Peyer's patch (tissue), 4 donors: Measurements from ENCODE around the gene DNM3. TPM values are rescaled to one million over a fixed set of nuclear protein-coding genes. Genes with fewer than 3 reads are reported as not detected.
"Not testable (repeated sequence)": the region's sequence is repeated elsewhere in the genome, so short reads cannot be mapped to it uniquely, and the experiment has no call there.

Experiments
- DNase-seq, 3 donors: peaks; one replicate each; pipeline ENCODE4 v3.0.0-alpha.2; 2017 to 2019
- H3K27ac ChIP-seq, 4 donors: fragments of 200-600 bp; sonication (generic); one replicate each; pipeline ENCODE4 v1.5.1; 2016 to 2019
- H3K27me3 ChIP-seq, 2 donors: fragments of 200-600 bp; sonication (generic); one replicate each; pipeline ENCODE4 v1.5.1; 2019
- H3K36me3 ChIP-seq, 3 donors: fragments of 200-600 bp; sonication (generic); one replicate each; pipeline ENCODE4 v1.5.1; 2016 to 2019
- H3K4me1 ChIP-seq, 4 donors: fragments of 200-600 bp; sonication (generic); one replicate each; pipeline ENCODE4 v1.5.1; 2016 to 2019
- H3K4me3 ChIP-seq, 4 donors: fragments of 200-600 bp; sonication (generic); 1 replicate in 3 of 4; 2 replicates in 1 of 4; pipeline ENCODE4 v1.5.1; 2016 to 2019; ENCODE audit warnings: mild to moderate bottlenecking in 1 of 4
- H3K9me3 ChIP-seq, 4 donors: fragments of 200-600 bp; sonication (generic); one replicate each; pipeline ENCODE4 v1.5.1; 2016 to 2019; ENCODE audit warnings: mild to moderate bottlenecking in 1 of 4
- POLR2A ChIP-seq, 2 donors: fragments of 450-650 bp; IDR thresholded peaks; one replicate each; pipeline ENCODE4 v1.5.1; 2017; ENCODE audit warnings: antibody characterized with exemption in 2 of 2, mild to moderate bottlenecking in 2 of 2, moderate library complexity in 2 of 2
- total RNA-seq, 4 donors: library from RNA; depleted of rRNA; stranded (reverse); fragments of >200 nt; gene quantifications; one replicate each; pipeline ENCODE4 v1.1.0, GENCODE V29; 2016
- TF ChIP-seq, protein P1 (sequence below), 6 experiments: fragments of 450-650 bp in 4 of 6; fragments of 200-600 bp in 2 of 6; sonication (generic) in 1 of 6; IDR thresholded peaks; one replicate each; pipeline ENCODE4 v1.5.1; 2017 to 2019; ENCODE audit warnings: antibody characterized with exemption in 6 of 6, mild to moderate bottlenecking in 3 of 6, moderate library complexity in 1 of 6

DNM3 gene
- total RNA-seq, 4 donors from 2014 or later = 1.4 to 11.6 (median 2.0) TPM

DNA sequence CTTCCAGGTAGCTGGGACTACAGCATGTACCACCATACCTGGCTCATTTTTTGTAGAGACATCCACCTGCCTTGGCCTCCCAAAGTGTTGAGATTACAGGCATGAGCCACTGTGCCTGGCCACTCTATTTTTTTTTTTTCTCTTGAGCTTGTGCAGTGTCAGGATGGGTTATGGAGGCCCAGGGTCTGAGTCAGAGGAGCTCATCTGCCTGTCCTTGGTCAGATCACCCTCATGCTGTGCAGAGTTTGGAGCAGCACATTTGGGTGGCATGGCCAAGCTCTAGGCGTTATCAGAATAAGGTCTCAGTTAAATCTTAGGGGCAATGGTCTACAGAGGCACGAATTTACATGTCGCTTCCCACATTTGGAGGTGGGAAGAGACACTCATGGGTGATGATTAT lies 43.0 kb upstream of the DNM3 start:
- Histone ChIP-seq H3K27me3 (no peaks in the 10 kb centered on the region), H3K9me3 (no peaks in the 10 kb centered on the region), H3K27ac (no peak overlapping the region), H3K4me3 (no peak overlapping the region), H3K36me3 (peaks cover 0 to 42% (median 3%) of the 10 kb centered on the region in 3 donors), H3K4me1 (peaks cover 0 to 6% (median 0%) of the 10 kb centered on the region in 4 donors)
- TF ChIP-seq POLR2A (IDR thresholded peaks at IDR 0.05) = no peak
- TF ChIP-seq, protein P1, sequence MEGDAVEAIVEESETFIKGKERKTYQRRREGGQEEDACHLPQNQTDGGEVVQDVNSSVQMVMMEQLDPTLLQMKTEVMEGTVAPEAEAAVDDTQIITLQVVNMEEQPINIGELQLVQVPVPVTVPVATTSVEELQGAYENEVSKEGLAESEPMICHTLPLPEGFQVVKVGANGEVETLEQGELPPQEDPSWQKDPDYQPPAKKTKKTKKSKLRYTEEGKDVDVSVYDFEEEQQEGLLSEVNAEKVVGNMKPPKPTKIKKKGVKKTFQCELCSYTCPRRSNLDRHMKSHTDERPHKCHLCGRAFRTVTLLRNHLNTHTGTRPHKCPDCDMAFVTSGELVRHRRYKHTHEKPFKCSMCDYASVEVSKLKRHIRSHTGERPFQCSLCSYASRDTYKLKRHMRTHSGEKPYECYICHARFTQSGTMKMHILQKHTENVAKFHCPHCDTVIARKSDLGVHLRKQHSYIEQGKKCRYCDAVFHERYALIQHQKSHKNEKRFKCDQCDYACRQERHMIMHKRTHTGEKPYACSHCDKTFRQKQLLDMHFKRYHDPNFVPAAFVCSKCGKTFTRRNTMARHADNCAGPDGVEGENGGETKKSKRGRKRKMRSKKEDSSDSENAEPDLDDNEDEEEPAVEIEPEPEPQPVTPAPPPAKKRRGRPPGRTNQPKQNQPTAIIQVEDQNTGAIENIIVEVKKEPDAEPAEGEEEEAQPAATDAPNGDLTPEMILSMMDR (IDR thresholded peaks at IDR 0.05) = no peak
- DNase-seq = no peak

DNA sequence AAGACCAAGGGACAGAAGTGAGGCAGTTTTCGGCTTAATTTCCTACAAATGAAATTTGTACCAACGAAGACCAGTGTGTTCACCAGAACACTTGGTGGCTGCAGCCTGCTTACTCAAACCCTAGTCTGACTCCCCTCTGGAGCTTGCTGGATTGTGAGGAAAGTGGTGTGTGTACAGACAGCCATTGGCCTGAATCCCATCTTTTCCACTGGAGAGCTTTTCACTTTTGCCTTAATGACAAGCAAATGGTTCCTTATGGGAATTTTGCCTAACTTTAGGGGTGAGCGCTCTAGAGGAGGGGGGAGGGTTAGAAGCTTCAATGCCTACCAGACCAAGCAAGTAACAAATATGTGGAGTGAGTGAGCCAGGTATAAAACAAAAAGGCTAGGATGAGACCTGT lies 42.5 kb upstream of the DNM3 start:
- H3K27me3 ChIP-seq = no peaks in the 10 kb centered on the region
- peaks cover 0 to 38% (median 0%) of the 10 kb centered on the region in 3 donors for H3K36me3 ChIP-seq
- H3K4me1 ChIP-seq = peaks cover 0 to 6% (median 0%) of the 10 kb centered on the region in 4 donors
- no peak overlapping the region for H3K27ac ChIP-seq
- TF ChIP-seq, protein P1 (IDR thresholded peaks at IDR 0.05) = no peak
- no peak for TF ChIP-seq POLR2A (IDR thresholded peaks at IDR 0.05)
- H3K4me3 ChIP-seq = no peak overlapping the region
- no peak for DNase-seq
- H3K9me3 ChIP-seq = no peaks in the 10 kb centered on the region

DNA sequence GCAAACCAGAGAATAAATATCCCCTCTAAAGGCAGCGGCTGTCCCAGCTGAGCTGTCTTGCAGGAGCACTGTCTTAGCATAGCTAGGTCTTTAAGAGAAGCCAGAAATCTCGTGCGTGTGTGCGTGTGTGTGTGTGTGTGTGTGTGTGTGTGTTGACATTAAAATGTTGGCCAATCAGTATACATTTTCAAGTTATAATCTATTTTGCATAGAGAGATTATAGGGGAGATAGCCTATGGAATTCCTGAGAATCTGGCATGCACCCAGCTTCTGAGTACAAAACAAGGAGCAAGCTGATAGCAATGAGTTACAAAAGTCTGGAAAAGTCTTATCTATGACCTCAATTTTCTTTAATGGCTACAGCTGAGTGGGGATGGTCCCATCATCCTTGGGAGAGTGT lies 42.1 kb upstream of the DNM3 start:
- Histone ChIP-seq H3K9me3 (no peaks in the 10 kb centered on the region), H3K27me3 (no peaks in the 10 kb centered on the region), H3K36me3 (peaks cover 0 to 34% (median 0%) of the 10 kb centered on the region in 3 donors), H3K4me3 (no peak overlapping the region), H3K4me1 (peaks cover 0 to 6% (median 0%) of the 10 kb centered on the region in 4 donors), H3K27ac (no peak overlapping the region)
- no peak for DNase-seq
- no peak for TF ChIP-seq POLR2A (IDR thresholded peaks at IDR 0.05)
- TF ChIP-seq, protein P1 (IDR thresholded peaks at IDR 0.05) = no peak

DNA sequence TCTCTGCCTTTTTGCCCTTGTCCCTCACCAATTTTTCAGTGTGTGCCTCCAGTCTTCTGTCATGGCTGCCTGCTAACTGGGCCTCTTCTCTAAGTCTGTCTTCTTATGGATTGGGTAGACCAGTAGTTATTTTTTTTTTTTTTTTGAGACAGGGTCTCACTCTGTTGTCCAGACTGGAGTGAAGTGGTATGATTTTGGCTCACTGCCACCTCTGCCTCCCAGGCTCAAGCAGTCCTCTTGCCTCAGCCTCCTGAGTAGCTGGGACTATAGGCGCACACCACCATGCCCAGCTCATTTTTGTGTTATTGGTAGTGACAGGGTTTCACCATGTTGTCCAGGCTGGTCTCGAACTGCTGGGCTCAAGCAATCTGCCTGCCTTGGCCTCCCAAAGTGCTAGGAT lies 41.6 kb upstream of the DNM3 start:
- not testable (repeated sequence) for H3K4me3 ChIP-seq, DNase-seq, H3K4me1 ChIP-seq, H3K27me3 ChIP-seq, H3K9me3 ChIP-seq
- H3K27ac ChIP-seq = peak overlapping the region in 1 of 4 donors; percentile 22
- H3K36me3 ChIP-seq = peaks cover 0 to 28% (median 0%) of the 10 kb centered on the region in 3 donors

DNA sequence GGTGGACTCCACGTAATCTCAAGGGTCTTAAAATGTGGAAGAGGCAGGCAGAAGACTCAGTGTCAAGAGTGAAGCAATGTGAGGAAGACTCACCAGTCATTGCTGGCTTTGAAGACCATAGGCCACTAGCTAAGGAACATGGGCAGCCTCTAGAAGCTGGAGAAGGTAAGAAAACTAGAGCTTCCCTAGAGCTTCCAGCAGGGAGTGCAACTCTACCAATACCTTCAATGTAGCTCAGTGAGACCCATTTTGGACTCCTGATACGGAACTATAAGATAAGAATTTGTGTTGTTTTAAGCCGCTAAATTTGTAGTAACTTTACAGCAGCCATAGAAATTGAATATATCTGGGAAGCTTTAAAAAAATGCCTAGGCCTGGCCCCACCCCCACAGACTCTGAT lies 41.0 kb upstream of the DNM3 start:
- Histone ChIP-seq H3K36me3 (peaks cover 0 to 22% (median 0%) of the 10 kb centered on the region in 3 donors), H3K27me3 (no peaks in the 10 kb centered on the region), H3K9me3 (no peaks in the 10 kb centered on the region), H3K4me3 (no peak overlapping the region), H3K27ac (peak overlapping the region in 1 of 4 donors; percentile 22), H3K4me1 (peaks cover 0 to 6% (median 0%) of the 10 kb centered on the region in 4 donors)
- TF ChIP-seq, protein P1 (IDR thresholded peaks at IDR 0.05) = no peak
- TF ChIP-seq POLR2A (IDR thresholded peaks at IDR 0.05) = no peak
- DNase-seq = no peak

DNA sequence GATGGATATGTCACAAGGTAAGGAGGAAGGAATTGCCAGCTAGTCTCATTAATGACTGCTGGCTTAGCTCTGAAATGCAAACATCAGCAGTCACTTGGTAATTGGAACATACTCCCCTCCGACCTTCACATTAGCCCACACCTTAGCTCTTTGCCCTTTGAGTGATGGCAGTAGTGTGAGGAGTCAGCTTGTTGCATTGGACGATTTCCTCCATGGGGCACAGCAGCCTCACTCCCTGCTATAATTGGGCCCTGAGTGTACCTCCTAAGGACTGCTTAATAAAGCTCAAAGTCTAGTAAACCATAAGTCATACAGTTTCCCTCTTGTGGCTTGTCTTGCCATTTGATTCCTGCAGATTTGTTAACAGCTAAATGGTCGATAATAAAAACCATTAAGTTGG lies 40.4 kb upstream of the DNM3 start:
- Histone ChIP-seq H3K9me3 (no peaks in the 10 kb centered on the region), H3K27me3 (no peaks in the 10 kb centered on the region), H3K27ac (peak overlapping the region in 1 of 4 donors; percentile 22), H3K4me3 (no peak overlapping the region), H3K36me3 (peaks cover 0 to 17% (median 0%) of the 10 kb centered on the region in 3 donors), H3K4me1 (peaks cover 0 to 6% (median 0%) of the 10 kb centered on the region in 4 donors)
- peak in 1 of 3 donors; percentile 58 for DNase-seq
- TF ChIP-seq POLR2A (IDR thresholded peaks at IDR 0.05) = no peak
- TF ChIP-seq, protein P1 (IDR thresholded peaks at IDR 0.05) = no peak
